OCI-LY7 (cell line): ENCODE measurements around the gene RPRD2.

Experiments
- EZH2phosphoT487 ChIP-seq: fragments of 200-600 bp; sonication (generic); IDR thresholded peaks from 2 replicates; pipeline ENCODE4 v1.6.1; 2018; ENCODE audit warnings: low read depth, borderline replicate concordance, mild to moderate bottlenecking, mixed run types, antibody characterized with exemption, low read length, moderate library complexity, mixed read lengths
- TF ChIP-seq, protein P1 (sequence below): fragments of 200-600 bp; sonication (generic); conservative IDR thresholded peaks from 2 replicates; pipeline ENCODE4 v1.5.1; 2014; ENCODE audit warnings: mild to moderate bottlenecking, antibody characterized with exemption, low read length, moderate library complexity, mixed read lengths

DNA sequence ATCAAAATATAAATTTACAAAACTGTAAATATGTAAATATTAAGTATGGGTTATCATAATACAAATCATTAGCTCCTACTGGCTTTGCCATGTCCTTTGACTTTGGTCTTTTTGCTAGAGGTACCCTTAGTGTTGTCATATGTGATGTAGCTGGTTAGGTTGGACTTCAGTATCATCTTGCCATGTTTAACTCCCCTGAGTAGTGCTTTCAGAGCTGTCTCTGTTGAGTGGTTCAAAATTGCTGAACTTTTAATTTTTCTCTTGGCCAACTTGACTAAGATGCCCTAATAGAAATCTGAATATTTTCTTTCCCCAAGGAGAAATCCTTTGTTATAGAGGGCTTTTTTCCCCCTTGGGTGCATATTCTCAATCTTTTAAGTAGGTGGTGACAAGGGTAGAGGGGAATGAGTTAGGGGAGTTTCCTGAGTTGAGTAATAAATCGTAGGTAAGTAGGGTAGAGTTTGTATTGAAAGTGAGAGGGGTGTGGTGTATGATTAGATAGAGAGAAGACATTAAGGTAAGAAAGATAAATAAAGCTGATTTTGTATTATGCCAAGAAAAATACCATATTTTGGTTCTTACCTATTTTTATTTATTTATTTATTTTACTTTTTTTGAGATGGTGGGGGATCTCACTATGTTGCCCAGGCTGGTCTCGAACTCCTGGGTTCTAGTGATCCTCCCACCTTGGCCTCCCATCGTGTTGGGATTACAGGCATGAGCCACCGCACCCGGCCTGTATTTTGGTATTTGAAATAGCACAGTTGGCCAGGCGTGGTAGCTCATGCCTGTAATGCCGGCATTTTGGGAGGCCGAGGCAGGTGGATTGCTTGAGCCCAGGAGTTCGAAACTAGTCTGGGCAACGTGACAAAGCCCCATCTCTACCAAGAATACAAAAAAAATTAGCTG lies 21.8 kb downstream of the RPRD2 start:
- TF ChIP-seq, protein P1, sequence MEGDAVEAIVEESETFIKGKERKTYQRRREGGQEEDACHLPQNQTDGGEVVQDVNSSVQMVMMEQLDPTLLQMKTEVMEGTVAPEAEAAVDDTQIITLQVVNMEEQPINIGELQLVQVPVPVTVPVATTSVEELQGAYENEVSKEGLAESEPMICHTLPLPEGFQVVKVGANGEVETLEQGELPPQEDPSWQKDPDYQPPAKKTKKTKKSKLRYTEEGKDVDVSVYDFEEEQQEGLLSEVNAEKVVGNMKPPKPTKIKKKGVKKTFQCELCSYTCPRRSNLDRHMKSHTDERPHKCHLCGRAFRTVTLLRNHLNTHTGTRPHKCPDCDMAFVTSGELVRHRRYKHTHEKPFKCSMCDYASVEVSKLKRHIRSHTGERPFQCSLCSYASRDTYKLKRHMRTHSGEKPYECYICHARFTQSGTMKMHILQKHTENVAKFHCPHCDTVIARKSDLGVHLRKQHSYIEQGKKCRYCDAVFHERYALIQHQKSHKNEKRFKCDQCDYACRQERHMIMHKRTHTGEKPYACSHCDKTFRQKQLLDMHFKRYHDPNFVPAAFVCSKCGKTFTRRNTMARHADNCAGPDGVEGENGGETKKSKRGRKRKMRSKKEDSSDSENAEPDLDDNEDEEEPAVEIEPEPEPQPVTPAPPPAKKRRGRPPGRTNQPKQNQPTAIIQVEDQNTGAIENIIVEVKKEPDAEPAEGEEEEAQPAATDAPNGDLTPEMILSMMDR, result no peak
- no peak for TF ChIP-seq EZH2phosphoT487
